ENCODE measurements around the gene FAR2.
"Not testable (repeated sequence)": the region's sequence is repeated elsewhere in the genome, so short reads cannot be mapped to it uniquely, and the experiment has no call there.

The FAR2 gene

DNA sequence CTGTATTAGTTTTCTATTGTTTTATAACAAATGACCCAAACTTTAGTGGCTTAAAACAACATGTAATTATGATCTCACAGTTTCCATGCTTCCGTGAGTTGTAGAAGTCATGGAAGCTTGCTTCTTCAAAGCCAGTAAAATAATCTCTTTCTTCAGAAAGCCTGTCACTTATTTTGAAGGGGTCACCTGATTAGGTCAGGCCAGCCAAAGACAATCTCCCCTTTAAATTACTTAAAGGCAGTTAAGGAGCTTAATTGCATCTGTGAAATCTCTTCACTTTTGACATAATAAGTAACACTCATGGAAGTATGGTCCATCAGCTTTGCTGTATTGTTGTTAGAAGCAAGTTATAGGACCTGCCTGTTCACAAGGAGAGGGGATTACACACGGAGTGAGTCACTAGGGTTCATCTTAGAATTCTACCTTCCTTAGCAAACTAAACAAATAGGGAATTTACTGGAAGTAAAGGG is 89.8 kb downstream of the FAR2 start:
- DNase-seq = no peak

DNA sequence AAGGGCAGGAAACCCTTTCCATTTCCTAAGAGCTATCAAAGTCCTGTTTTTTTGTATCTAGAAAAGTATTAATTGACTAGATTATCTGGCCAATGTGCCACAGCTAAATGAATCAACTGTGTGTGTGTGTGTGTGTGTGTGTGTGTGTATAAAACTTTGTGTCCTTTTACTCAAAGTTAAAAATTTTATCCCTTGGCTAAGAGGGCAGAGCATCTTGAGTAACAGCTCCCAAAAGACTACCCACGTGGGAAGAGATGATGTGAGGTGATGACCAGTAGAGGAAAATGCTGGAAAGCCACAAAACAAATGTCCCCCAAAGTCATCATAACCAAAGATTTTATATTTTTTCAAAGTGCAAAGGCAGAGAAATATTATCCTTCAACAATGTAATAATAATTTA is 90.3 kb downstream of the FAR2 start:
- no peak for DNase-seq

DNA sequence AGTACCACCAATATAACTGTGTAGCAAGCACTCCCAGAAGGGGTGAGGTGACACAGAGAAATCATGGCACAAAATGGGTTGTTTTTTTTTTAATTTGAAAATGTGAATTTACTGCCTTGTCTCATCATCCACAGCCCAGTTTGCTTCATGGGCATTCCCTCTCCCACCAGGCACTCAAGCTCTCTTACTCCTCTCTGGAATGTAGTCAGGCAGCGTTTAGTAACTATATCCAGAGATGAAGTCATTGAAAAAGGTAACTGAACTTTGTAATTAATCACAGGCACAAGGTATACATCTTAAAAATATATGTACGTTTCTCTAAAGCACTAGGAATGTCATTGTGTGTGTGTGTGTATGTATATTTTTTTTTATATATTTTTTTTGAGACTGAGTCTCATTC is 91.4 kb downstream of the FAR2 start:
- no peak for DNase-seq

DNA sequence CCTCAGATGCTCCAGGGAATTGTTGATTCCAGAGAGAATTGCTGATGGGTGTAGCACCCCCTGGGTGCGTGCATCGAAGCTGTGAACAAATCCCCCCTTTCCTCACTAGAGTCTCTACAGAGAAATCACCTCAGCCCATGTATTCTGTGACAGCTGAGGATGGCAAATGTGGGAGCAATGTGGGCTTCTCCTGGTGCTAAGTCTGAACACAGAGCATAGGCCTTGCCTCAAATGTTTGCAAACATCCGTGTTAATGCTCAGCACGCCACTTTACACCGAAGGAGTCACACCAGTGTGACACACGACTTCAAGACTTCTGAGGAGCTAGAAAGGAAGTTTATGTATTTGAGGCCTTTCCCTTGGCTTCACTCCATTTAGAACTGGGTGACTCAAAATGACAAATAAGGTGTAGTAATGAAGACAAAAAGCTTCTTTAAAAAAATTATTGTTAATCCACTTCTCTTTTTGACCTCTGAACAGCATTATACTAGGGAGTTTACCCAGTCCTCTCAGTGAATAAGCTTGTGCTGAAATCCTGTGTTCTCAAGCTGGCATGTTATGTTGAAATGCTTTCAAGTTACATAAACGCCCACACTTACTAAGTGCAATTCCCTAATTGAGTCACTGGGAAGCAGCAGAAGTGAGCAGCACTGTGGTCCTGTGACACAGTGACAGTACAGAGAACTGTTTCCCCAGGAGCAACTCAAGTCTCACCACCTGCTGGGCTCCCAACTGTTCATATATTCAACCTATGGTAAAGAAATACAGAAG is 92.9 kb downstream of the FAR2 start:
- DNase-seq = peak; percentile 96

DNA sequence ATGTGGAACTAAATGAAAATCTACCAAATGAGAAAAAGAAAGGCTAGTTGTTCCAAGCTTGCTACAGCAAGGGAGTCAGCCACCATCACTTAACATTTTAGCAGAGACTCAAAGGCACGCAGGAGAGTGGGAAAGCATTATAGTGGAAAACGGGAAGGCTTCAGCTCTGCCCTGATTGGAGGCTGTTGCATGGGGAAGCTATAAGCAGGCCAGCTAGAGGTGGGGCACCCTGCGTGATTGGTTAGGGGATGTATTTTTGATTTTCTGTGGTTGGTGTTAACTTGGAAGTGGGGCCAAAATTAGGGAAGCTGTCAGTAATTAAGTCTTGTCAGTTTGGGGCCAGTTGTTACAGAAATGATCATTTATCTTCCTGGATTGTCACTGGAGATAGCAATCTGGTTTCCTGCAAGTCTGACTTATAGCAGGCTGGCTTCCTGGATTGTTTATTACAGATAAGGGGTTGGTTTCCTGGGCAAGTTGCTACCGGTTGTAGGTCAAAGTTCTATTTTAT is 93.9 kb downstream of the FAR2 start:
- DNase-seq = peak; percentile 45

DNA sequence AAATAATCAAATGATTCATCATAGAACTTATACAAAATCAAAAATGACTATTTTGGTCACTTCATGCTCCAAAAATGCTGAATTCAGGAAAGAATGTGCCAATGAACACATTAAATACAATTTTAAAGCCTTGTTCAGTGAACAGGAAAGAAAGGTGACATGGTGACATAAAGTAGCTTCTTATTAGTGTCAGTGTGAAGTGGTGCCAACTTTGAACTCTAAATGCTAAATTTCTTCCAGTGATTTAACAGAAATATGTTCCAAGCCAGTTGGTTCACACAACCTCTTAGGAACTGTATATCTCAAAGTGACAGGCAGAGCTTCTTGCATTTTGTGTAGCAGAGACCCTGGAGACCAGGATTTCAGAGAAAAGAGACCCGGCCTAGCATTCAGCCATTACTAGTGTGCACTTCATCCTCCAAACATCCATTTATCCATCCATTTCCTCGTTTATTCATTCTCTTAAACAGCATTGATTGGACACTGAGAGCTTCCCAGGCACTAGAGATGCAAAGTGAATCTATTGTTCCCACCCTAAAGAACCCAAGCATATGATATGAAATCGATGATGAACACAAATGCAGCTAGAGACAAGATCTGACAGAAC is 95.2 kb downstream of the FAR2 start:
- DNase-seq = no peak

DNA sequence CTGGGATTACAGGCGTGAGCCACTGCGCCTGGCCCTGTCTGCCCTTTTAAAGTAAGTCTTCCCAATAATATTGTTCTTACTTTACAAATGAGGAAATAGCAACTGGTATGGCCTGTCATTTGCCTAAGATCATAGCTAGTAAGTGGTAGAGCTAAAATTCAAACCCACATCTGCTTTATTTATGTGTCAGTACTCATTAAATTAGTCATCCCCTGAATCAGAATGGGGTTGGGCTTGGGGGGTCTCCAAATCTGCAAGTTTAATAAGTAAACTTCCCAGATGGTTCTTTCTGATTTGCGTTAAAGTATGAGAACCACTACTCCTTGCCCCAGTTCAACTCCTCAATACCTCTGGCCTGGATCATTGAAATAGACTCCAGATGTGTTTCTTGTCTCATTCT is 96.2 kb downstream of the FAR2 start:
- peak; percentile 13 for DNase-seq

DNA sequence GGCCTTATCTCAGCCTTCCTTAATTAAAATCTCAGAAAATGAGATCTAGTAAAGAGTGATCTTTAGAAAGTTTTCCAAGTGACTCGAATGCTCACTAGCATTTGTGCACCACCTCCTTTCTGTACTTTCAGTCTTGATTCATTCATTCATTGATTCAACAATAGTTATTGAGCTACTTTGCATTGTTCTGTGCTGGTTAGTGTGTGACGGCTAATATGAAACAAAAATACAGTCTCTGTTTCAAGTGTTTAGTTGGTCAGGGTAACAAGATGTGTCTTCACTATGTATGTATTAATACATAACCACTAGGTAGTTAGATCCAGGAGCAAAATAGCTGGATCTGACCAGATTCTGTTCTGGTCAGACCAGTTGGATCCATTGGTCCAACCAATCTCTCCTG is 100.9 kb downstream of the FAR2 start:
- DNase-seq = no peak

DNA sequence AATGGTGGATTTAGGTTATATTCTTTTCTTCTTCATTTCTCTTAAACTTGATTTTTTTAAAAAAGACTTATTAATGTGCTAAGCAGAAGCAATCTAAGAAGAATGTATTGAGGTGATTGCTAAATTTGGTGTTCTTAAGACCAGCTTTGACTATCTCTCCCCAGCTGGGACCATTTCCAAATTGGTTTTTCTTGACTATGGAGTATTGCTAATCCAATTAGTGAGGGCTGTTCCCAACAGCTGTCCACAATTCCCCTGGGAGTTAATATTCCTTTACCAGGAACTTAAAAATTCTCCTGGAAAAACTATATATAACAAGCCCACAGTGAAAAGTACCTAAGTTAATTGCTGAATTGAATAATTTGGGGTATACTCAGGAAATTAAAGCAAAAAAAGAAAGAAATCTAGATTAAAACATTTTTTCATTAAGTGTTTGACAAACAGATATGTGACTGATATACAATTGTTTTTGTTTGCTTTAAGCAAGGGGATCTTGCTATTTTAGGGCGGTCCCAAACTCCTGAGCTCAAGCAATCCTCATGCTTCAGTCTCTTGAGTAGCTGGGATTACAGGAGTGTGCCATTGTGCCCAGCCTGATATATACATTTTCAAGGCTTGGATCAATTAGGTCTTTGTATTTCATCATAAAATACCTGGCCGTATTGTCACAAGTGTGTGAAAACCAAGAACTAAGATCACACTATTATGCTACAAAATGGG is 105.0 kb downstream of the FAR2 start:
- no peak for DNase-seq

DNA sequence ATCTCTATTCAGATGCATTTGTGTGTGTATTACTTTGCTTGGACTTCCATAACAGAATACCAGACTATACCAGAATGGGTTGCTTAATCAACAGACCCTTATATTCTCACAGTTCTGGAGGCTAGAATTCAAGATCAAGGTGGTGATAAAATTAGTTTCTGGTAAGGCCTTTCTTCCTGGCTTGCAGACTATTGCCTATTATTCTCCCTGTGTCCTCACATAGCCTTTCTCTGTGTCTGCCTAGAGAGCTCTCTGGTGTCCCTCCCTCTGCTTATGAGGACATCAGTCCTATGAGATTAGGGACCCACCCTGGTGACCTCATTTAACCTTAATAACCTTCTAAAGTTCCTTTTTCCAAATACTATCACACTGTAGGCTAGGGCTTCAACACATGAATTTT is 106.0 kb downstream of the FAR2 start:
- DNase-seq = peak; percentile 77

DNA sequence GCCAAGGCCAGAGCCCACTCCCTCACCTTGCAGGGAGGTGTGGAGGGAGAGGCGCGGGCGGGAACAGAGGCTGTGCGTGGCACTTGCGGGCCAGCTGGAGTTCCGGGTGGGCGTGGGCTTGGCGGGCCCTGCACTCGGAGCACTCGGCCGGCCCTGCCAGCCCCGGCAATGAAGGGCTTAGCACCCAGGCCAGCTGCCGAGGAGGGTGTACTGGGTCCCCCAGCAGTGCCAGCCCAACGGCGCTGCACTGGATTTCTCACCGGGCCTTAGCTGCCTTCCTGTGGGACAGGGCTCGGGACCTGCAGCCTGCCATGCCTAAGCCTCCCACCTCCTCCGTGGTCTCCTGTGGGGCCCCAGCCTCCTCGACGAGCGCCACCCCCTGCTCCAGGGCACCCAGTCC is 107.5 kb downstream of the FAR2 start:
- DNase-seq = no peak

DNA sequence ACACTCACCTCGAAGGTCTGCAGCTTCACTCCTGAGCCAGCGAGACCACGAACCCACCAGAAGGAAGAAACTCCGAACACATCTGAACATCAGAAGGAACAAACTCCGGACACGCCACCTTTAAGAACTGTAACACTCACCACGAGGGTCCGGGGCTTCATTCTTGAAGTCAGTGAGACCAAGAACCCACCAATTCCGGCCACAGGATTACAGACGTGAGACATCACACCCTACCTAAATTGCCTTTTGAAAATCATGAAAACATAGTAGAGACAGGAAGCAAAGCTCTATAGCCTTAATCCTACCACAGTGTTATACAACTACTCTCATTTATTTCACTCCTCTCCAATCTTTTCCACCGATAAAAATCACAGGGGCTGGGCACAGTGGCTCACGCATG is 108.6 kb downstream of the FAR2 start:
- DNase-seq = not testable (repeated sequence)

DNA sequence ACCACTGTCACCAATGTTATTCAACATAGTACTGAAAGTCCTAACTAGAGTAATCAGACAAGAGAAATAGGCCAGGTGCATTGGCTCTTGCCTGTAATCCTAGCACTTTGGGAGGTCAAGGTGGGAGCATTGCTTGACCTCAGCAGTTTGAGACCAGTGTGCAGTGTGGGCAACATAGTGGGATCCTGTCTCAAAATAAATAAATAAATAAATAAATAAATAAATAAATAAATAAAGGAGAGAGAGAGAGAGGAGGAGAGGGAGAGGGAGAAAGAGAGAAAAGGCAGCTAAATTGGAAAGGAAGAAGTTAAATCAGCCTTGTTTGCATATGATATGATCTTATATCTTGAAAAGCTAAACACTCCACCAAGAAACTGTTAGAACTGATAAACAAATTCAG is 115.3 kb downstream of the FAR2 start:
- DNase-seq = no peak

DNA sequence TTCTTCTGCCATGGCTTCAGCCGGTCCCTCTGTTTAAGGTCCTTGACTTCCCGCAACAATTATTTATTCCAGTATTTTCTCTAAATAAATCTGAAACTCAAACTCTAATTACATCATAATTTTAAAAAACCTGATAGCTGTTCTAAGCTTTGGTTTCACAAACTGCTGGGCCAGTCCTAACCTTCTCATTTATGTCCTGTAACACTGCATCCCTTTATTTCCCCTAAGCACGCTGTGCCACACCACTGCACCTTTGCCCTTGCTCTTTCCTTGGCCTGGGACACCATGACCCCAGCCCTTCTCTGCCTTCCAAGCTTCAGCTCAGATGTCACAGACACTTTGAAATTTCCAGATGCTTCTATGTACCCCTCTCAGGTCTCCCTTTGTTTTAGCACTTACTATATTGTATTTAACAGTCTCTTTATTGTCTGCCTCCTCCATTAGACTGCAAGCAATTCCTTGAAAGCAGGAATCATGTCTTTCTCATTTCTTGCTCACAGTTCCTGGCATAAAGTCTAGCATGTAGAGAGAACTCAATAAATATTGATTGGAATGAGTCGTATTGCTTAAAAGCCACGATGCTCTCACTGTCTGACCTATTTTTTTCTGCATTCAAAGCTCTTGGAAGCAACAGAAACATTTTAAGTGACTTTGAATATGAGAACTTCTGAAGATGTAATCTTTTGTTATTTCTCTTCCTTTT is 120.8 kb downstream of the FAR2 start:
- no peak for DNase-seq

DNA sequence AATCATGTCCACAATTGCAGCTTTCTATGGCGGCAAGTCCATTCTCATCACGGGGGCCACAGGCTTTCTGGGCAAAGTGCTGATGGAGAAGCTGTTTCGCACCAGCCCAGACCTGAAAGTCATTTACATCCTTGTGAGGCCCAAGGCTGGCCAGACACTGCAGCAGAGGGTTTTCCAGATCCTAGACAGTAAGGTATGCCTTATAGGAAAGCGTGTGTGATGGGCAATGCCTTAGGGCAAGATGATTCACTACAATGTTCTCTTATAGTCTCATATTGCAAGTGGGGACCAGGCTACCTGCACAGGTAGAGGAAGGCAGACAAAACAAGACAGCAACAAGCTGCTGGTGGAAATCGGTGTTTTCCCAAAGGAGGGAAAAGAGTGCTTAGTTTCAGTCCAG is 121.4 kb downstream of the FAR2 start:
- DNase-seq = no peak

DNA sequence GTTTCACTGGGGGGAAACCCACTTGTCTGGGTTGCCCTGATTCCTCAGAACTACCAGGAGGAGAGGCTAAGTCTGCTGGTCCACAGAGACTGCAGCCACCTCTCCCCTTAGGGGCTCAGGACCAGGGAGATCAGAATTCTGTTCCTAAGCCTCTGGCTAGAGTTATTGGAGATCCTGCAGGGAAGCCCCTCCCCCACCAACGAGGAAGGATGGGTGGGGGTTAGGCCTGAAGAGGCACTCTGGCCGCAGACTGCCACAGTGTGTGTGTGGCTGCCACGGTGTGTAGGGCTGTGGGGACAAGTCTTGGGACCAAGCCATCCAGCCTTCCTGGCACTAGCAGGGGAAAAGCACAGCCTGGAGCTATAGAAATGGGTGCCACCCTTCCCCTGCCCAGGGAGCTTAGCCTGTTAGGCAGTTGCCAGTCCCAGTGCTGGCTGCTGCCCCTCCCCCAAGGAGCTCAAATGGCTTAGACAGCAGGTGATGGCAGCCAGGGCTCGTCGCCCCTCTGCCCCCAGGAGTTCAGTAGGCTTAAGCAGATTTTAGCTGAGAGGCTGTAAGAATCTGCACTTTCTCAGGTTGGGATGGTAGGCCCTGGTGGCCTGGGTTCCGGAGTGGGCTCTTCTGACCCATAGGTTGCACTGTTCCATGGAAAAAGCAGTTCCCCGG is 124.2 kb downstream of the FAR2 start:
- DNase-seq = no peak

DNA sequence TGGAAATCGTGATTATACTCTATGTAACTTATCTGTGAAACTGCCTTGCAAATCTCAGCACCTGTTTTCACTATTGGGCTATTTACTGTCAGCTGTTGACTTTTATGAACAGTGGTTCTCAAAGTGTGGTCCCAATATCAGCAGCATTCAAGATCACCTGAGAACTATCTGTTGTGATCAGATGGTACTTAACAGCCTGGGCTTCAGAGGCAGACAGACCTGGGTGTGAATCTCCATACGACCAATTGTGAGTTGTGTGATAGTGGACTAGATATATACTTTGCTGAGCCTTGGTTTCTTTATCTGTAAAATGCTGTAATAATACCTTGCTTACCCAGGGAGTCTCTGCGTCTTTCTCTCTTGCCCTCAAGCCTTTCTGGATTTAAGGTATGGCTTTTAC is 126.8 kb downstream of the FAR2 start:
- DNase-seq = no peak

DNA sequence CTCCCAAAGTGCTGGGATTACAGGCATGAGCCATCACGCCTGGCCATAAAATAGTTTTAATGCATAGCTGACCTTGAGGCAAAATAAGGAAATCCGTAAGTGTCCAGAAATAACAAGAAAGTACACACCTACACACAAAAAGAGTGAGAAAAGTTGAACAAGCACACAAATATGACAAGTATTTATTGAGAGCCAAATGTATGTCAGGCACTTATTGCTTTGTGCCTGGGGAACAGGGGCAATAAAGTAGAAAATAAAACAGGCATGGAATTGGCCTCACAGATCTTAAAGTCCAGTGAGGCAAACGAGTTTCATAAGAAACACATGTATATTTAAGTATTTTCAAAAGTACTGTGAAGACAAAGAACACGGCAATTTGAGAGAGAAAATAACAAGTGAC is 128.2 kb downstream of the FAR2 start:
- DNase-seq = no peak

DNA sequence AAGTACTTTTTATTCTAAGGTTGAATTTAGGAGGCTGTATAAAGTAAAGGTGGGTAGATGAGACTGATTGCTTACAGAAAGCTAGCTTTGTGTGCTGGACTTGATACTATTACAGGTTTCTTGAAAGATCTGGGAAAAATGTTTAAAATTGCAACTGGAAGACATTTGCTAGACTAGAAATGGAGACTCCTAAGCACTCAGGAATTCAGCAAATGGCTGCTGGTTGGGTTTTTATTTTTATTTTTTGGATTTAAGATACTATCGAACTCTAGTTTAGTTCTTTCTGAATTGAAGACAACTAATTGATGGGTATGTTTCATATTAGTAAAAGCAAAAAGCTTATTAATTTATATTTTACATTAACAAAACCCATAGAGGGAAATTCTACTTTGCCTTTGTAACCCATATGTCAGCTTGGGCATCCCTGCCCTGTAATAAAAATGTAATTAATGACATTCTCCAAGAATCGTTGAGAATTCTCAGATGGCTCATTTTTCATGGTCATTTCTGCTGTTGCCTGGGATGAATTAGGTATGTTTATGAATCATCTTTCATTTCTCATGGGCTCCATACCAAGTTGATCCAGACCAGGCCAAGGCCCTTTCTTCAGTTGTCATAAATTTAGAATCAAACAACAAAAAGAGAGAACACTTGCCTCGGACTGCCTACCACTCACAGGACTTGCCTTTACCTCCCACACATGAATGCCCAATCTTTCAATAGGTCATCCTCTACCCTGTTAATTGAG is 129.8 kb downstream of the FAR2 start:
- no peak for DNase-seq

DNA sequence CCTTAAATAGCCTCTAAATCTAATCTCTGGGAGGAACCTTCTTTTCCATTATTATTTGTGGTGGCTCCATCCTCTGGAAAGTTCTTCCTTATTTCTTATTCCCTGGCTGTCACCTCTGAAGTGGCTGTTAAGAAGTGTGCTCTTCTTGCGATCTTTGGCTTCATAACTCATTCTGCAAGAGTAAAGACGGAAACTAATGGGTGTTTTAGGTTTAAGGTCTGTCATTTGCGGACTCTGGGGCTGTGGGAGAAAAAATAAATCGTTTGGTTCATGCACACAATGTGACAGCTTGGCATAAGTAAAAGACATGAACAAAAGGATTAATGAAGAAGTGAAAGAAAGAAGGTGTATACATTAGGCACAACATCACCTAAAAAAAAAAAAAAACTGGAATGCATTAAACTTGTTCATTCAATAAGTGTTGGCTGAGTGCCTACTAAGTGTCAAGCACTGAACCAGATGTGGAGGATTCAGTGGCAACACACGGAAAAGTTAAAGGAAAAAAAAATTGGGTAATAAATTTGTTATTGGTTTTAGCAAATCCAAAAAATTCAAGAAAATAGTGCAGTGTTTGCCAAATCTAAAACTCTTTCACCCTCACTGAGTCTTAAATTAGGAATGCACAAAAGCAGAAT is 132.4 kb downstream of the FAR2 start:
- DNase-seq = no peak

DNA sequence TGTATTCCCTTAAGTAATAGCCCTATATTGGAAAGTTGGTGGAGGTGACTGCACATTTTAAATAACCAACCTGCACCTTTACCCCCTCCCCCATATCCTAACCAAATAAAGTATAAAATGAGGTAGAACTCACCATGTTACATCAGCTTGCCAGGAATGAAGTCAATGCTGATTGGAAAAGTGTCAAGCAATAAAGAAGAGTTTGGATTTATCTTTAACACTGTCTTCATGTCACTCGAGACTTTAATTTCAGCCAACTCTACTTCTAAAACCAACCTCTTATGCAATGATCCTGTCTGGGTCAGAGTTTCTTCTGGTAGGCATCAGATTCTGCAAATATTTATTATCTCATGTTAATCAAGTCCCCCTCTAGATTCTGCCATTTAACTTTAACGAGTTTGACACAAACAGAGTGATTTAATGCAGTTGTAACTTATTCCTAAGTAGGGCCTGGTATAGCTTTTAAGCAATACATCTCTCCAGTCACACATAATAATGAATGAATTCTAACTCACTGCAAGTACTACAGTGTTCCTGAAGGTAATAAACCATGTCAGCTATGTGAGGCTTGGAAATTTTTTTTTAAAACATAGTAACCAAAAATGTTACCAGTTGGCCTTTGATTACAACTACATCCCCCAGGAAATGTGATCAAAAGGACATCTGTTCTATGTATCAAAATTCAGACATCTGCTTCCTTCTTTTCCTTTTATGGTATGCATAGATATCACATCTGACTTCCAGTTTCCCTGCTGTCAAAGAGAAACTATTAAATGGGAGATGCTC is 133.1 kb downstream of the FAR2 start:
- peak; percentile 35 for DNase-seq

Data from suppressor macrophage treated with lipopolysaccharide for 4 hours (primary cell).